Stimulated activated CD4-positive, alpha-beta T cell treated with anti-CD3 and anti-CD28 coated beads, TNF-alpha, amount 100 ng/mL, for 48 hours (primary cell): ENCODE data around the gene ANKRD34A.

Experiments
- DNase-seq, 3 donors: peaks; one replicate each; pipeline ENCODE4 v3.0.0-alpha.2; 2020; ENCODE audit warnings: low read depth in 3 of 3

ANKRD34A gene

DNA sequence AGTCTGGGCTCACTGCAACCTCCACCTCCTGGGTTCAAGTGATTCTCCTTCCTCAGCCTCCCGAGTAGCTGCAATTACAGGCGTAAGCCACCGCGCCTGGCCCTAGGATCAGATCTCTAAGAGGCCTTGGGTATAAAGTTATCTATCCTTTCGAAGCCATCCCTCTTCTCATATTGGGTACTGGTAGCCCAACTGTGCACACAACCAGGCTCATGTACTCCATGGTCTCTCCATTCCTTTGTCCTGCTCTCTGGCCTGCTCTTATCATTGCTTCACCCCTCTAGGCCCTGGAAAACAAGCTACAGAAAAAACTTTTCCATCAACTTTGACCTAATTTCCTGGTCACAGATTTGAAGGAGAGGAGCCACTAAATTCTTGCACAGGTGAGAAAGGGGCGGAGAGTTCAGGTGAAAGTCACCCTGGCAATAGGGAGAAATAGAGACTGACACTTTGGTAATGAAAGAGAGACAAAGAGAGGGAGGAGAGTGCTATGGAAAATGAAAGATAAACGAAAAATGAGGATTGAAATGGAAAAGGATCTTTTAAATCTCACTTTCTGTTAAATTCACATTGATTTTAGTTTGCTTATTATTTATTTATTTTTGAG, 26.0 kb upstream of the ANKRD34A start:
- no peak for DNase-seq

DNA sequence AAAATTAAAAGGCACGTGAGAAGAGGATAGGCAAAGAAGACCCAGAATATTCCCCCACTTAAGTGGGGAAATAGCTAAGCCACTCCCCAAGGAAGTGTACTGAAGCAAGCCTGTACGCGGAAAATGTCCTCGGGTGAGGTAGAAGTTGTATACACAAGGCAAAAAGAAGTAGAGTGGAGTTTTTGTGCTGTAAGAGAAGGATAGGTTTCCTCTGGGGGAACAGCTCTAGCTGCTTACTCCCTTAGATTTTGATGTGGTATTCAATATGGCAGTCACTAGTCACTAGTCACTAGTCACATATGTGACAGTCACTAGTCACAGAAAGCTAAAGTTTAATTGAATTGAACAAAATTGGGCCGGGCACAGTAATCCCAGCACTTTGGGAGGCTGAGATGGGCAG, 24.4 kb upstream of the ANKRD34A start:
- no peak for DNase-seq

DNA sequence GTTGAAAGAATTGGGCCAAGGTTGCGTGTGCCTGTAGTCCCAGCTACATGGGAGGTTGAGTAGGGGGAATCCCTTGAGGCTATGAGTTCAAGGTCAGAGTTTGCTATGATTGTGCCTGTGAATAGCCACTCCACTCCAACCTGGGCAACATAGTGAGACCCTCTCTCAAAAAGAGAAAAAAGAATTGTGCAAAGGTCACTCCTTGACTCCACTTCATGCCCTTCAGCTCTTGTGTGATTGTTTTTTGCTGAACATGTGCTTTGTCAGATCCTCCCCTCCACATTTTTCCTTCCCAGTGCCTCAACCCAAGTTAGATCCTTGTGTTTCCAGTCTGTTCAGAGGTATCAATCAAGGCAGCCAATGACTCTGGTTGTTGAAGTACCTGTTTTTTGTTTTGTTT, 23.6 kb upstream of the ANKRD34A start:
- no peak for DNase-seq

DNA sequence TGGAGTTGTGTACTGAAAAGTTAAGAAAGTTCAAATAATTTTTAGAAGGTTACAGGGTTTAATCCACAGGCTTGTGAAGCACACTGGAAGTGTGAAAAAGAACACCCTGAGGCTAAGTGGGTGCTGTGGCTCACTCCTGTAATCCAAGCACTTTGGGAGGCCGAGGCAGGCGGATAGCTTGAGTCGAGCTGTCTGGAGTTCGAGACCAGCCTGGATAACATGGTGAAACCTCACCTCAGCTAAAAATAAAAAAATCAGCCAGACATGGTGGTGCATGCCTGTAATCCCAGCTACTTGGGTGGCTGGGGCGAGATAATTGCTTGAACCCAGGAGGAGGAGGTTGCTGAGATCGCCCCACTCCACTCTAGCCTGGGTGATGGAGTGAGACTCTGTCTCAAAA, 22.2 kb upstream of the ANKRD34A start:
- DNase-seq = no peak

DNA sequence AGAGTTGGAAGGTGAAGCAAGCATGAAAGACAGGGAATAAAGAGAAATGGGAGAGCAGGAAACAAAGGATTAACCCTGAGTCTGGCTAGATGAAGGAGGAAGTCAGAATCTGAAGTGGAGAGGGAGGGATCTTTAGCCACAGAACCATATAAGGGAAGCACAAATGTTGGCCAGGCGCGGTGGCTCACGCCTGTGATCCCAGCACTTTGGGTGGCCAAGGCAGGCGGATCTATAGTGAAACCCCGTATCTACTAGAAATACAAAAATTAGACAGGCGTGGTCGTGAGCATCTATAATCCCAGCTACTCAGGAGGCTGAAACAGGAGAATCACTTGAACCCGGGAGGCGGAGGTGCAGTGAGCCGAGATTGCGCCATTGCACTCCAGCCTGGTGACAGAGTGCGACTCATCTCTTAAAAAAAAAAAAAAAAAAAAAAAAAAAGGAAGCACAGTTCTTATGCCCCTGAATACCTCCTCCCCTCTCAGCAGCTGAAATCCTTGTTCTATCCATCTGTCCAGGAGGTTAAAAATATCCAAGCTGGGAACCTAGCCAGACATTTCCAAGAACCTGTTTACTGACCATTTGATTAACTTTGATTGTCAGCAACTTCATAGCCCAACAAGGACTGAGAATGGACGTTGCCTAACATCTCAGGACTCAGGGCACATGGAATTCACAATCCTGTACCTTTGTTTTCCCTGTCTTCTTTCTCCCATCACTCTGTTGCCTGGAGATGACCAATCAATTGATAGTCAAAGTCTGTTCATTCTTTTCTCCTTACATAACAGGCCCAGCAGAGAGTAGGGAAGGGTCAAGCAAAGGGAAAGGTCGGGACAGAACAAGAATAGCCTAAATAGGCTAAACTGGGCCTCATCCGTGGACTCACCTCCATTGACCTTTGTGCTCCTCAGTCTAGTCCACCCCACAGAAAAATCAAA, 21.4 kb upstream of the ANKRD34A start:
- no peak for DNase-seq

DNA sequence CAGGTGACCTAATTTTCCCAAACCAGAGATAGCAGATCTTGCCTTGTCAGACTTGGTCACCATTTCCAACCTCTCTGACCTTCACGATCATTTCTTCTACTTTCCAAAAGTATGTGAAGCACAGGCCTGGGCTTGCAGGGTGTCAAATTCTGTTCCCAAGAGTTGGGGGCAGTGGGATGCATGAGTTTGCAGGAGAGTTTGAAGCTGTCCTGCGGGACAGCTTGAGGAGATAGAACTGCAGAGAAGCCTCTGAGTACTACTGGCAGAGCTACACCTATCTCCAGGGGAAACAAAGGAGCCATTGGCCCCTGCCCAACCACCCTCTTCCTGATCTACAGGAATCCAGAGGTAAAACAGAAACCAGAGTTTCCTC, 20.7 kb upstream of the ANKRD34A start:
- no peak for DNase-seq

DNA sequence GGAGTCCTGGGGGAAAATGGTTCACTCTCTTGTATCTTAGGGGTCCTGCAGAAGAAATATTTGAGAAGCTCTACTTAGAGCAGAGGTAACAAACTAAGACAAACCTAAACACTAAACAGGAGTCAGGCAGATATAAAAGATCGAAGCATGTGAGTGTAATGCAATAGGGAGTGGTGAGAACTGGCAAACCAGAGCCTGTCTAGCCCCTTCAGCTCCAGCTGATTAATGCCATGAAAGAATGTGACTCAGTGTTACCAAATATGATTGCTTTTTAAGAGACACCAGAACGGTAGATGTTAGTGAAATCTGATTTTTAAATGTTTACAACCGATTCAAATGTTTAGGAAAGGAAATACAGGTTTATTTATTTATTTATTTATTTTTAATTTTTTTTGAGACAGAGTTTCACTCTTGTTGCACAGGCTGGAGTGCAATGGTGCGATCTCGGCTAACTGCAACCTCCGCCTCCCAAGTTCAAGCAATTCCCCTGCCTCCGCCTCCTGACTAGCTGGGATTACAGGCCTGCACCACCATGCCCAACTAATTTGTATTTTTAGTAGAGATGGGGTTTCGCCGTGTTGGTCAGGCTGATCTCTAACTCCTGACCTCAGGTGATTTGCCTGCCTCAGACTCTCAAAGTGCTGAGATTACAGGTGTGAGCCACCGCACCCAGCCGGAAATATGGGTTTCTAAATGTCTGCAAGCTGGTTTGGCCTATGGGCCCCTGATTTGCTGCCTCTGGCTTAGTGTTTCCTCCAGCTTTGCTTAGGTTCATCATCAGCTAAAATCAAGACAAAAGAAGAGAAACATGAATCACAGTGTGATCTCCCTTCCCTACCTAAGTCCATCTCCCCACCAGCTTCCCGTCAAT, 19.8 kb upstream of the ANKRD34A start:
- no peak for DNase-seq

DNA sequence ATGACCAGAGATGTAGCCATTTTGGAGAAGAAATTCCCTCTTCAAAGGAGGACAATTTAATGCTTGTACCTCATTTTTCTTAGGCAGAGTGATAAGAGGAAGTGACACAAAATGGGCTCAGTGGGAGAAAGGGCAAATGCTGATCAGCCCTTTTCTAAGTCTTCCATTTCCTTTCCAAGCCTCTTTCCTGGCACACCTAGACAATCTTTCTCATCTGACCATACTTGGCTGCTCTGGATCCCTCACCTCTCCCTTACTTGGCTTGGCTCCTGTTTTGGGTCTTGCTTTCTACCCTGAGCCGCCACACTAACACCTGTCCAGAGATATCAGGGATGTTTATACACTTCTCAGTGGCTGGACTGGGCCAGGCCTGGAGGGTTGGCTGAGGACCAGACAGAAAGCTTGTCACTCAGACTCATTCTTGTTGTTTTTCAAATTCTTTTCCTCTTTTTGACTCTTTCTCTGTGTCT, 18.9 kb upstream of the ANKRD34A start:
- no peak for DNase-seq

DNA sequence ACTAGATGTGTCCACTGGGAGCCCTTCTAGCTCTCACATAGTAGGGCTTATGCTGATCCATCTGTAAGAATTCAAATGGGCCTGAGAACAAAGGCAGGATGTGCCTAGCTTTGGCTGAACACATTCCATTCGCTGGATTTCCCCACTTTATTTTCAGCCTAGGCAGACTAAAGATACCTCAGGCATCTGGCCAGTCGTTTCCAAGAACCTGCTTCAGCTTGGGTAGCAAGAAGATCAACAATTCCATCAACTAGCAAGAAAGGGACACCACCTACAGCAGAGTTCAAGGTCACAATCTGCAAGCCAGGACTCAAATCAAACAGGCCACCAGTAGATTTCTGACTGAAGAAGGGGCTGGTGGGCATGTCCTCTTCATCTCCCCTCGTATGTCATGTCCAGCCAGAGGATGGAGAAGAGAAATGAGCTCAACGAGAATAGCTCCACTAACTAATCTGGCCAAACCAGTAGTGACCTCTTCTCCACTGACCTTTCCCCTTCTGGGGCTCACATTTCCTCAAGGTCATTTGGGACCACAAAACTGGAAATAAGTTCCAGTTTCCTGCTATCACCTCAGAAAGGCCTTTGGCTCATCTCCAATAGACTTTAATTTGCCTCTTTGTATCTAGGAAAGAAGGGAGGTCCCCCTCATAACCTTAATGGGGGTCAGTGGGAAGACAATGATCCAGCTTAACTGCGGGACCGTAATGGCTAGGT, 17.8 kb upstream of the ANKRD34A start:
- DNase-seq = no peak

DNA sequence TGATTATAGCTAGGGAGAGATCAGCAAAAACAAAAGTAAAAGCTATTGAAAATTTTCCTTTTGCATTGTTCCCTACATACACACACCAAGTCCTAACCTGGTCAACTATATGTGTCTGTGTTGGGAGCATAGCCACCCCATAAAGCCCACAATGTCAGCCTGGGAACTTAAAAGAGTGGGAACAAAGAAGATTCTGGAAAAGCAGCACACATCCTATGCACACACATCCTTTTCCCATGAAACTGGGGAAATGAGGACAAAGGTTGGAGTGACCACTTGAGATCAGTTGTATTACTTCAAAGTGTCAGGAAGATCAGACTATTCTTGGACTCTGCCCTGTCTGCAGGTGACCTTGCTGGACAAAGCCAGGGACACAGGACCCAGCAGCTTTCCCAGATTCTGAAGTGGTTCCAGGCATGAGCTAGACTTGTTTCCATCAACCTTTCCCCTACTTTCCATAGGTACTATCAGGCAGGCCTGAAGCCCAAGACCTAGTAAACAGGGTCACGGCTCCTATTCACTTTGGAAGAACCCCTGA, 16.2 kb upstream of the ANKRD34A start:
- DNase-seq = no peak

DNA sequence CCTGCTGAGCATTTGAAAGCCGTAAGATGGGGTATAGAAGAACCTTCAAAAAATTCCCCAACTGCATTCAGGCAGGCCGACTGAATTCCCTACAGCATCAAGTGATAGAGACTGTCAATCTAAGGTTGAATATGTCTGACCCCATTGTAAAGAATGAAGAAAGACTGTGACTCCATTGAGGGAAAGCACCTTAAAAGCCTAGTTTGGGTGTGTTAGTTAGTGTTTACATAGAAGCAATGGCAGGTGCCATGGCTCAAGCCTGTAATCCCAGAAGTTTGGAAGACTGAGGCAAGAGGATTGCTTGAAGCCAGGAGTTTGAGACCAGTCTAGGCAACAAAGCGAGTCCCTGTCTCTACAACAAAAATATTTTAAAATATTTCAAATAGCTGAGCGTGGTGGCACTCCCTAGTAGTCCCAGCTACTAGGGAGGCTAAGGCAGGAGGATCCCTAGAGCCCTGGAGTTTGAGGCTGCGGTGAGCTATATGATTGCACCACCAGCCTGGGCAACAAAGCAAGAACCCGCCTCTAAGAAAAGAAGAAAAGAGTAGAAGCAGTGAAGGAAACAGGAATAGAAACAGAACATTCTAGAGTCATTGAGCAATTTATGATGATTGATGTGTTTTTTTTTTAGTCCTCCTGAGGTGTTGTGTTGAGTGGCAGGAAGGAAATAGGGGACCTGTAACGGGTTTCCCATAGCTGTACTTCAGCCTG, 15.5 kb upstream of the ANKRD34A start:
- DNase-seq = no peak

DNA sequence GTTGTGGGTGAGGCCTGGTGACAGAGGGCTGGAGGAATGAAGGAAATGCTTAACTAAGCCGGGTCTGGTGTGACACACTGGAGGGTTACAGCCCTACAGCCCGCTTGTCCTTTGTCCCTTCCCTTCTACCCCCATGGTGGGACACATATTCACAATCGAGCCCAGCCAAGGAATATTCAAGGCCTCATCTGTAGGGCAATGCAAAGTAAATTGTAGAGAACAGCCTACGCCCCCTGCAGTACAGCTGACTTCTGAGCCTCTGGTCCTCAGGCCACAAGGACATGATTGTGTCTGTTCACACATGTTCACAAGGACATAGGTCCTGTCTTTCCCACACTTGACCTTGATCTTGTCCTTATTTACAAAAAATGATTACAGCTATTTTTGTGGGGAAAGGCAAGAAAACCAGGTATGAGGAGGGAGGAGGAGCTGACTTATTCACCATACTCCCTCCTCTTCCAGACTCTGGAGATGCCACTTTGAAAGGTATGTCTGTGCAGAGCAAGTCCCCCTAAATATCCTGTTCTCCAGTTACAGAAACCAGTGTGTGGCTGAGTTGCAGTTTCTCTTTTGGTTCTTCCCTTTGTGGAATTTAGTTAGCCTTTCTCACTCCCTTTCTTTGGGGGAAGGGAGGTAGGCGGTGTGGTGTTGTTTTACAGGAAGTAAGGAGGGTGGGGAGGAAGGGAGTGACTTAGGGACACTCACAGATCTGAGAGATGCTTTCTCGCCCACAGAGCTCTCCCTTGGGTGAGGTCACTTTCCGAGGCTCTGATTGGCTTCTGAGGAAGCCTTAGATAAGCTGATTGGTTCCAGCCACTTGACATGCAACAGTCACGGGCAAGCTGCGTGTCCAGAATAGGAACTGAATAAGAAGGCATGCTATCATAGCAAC, 14.7 kb upstream of the ANKRD34A start:
- DNase-seq = peak; percentile 68 to 81 (median 75)

DNA sequence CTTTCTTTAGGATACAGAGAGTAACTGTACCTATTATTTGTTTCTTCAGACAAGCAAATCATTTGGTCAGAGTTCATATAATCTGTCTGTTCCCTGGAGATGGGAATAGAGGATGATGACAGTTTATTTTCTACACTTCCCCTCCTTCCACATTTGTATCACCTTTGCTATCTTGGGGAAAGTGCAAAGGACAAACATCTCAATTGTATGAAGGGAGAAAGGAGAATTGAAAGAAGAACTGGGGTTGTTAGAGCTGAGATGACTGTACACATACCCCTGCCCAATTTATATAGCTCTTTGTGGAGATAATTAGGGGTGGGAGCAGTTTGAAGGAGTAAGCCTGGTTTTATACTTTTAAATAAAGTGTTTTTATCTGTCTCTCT, 14.1 kb upstream of the ANKRD34A start:
- no peak for DNase-seq

DNA sequence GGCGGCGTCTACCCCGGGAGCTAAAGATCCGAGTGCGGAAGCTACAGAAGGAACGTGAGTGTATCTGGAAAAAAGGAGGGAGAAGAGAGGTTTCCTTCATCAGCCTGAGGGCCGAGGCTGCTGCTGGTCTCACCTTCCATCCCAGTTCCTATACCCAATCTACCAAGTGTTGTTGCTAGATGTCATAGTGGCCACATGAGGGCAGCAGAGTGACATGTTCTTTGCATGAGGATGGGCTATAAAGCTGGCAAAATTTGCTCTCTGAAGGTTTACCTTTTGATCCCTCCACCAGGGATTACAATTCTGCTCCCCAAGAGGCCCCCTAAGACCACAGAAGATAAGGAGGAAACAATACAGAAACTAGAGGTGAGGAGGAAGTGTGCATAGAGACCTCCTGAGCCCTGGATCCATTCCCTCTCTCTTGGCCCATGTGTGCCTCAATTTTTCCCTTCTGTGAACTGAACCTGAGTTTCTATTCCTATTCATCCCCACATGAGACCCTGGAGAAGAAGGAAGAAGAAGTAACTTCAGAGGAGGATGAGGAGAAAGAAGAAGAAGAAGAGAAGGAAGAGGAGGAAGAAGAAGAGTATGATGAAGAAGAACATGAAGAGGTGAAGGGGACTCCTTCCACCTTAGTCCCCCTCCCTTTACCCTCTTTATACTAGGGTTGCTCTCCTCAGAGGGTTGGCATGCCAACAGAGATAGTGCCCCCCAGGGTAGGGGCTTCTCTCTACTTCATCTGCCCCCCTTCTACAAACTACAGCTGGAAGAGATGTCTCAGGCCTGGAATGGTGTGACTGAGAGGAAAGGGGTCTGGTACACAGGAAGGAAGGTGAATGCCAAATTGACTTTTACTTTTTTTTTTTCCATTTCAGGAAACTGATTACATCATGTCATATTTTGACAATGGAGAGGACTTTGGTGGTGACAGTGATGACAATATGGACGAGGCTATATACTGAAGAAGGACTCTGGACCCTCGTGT, 13.4 kb upstream of the ANKRD34A start:
- DNase-seq = peak in 2 of 3 donors; percentile 56 to 64

DNA sequence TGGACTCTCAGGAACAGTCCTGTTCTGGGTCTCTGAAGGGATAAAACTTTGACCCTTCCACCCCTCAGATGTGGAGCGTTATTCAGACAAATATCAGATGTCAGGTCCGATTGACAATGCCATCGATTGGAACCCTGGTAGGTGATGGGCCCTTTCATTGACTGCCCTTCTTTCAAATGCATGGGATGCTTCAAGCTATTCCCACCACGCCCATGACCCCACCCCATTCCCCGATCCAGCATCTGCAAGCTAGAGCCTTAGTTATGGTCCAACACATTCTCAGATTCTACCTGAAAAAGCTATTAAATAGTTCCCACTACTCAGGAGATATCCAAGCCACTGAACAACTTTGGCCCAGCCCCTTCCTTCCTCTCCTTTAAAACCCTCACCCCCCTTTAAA, 12.6 kb upstream of the ANKRD34A start:
- DNase-seq = no peak

DNA sequence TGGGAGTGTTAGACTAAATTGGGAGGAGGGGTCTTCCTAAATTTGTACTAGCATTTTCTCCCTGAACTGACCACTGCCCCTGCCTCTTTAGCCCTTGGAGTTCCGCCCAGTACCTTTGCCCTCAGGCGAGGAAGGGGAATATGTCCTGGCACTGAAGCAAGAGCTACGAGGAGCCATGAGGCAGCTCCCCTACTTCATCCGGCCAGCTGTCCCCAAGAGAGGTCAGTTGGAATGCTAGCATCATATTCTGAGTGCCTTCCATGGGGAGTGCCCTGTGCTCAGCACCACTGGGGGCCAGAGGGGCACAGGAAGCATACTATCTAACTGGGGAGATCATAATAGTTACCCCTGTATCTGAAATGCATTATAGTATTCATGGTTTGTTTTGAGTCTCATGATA, 10.8 kb upstream of the ANKRD34A start:
- no peak for DNase-seq

DNA sequence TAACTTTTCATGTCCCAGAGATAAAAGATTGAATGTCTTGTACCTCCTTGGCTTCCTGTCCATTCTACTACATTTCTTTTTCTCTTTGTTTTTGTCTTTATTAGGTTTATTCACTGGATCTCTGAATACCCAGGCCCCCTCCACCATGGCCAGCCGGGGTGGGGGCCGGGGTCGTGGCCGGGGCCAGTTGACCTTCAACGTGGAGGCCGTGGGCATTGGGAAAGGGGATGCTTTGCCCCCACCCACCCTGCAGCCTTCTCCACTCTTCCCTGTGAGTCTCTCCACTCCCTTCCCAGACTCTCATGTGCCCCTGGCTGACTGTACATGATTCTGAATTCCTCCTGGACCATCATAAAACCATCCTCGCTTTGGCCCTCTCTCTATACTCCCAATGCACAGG, 10.3 kb upstream of the ANKRD34A start:
- DNase-seq = no peak

DNA sequence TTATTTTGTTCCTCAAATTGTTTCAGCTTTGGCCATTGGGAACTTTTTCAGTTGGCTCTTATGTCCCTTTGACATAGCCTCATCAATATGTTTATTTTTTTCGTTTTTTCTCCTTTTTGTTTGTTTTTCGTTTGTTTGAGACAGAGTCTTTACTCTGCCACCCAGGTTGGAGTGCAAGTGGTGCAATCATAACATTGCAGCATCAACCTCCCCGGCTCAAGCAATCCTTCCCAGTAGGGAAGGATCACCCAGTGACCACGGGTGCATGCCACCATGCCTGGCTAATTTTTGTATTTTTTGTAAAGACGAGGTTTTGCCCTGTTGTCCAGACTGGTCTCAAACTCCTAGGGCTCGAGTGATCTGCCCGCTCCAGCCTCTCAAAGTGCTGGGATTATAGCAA, 8.2 kb upstream of the ANKRD34A start:
- DNase-seq = no peak

DNA sequence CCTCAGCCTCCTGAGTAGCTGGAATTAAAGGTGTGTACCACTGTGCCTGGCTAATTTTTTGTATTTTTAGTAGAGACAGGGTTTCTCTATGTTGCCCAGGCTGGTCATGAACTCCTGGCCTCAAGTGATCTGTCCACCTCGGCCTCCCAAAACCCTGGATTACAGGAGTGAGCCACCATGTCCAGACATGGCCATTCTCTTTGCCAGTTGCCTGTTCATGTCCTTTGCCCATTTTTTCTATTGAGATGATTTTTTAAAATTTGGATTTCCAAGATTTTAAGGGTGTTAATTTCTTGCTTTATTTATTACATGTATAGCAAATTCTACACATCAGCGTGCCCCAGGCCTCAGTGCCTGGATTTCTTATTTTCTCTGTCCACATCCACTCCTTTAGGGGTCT, 2.9 kb upstream of the ANKRD34A start:
- no peak for DNase-seq
